SK-N-SH (cell line): ENCODE measurements around the gene CCNJL. TPM values are rescaled to one million over a fixed set of nuclear protein-coding genes. Genes with fewer than 3 reads are reported as not detected.

Experiments
- CTCF ChIA-PET: fragments of 300-600, 350-600 bp; formaldehyde crosslinking; extraction: SDS; loops from one replicate; lab custom pipeline; 2021; lab: Yijun Ruan, JAX
- POLR2A ChIA-PET: fragments of 350-600 bp; sonication (Branson Sonifier 250); formaldehyde crosslinking; extraction: SDS; loops from one replicate; lab custom pipeline; 2020; ENCODE audit warnings: antibody characterized with exemption, inconsistent platforms; lab: Yijun Ruan, JAX
- DNase-seq: peaks from one replicate; pipeline ENCODE4 v3.0.0; 2012
- H2AFZ ChIP-seq: fragments of 200-600 bp; sonication (generic); 2 replicates; pipeline ENCODE4 v1.8.1; 2016; ENCODE audit warnings: antibody characterized with exemption, mild to moderate bottlenecking, low read depth
- H3F3A ChIP-seq: fragments of 200-600 bp; sonication (generic); replicated peaks from 2 replicates; pipeline ENCODE3; 2016; ENCODE audit warnings: antibody characterized with exemption, mild to moderate bottlenecking; ENCODE audit not compliant: insufficient read depth
- H3K27ac ChIP-seq, 2 experiments: fragments of 200-500 bp in 1 of 2; fragments of 200-600 bp in 1 of 2; sonication (Bioruptor generic) in 1 of 2; sonication (generic), shearing (Covaris generic) in 1 of 2; 2 replicates each; pipeline versions ENCODE4 v1.5.1 to v1.6.1; 2014 to 2016; ENCODE audit warnings: low read depth in 2 of 2, inconsistent platforms in 1 of 2, low read length in 1 of 2, mild to moderate bottlenecking in 1 of 2, mixed read lengths in 1 of 2
- H3K27me3 ChIP-seq: fragments of 200-600 bp; sonication (generic), shearing (Covaris generic); 2 replicates; pipeline ENCODE4 v1.6.1; 2016; ENCODE audit warnings: mixed run types; ENCODE audit not compliant: insufficient read depth
- H3K36me3 ChIP-seq, 2 experiments: fragments of 200-500 bp in 1 of 2; fragments of 200-600 bp in 1 of 2; sonication (Bioruptor generic) in 1 of 2; sonication (generic) in 1 of 2; replicated peaks in 1 of 2; 2 replicates each; pipeline versions ENCODE3 to v1.5.1; 2014 to 2016; ENCODE audit warnings: low read length in 1 of 2, mild to moderate bottlenecking in 1 of 2; ENCODE audit not compliant: insufficient read depth in 2 of 2, control insufficient read depth in 1 of 2
- H3K4me1 ChIP-seq, 2 experiments: fragments of 200-500 bp in 1 of 2; fragments of 200-600 bp in 1 of 2; sonication (Bioruptor generic) in 1 of 2; sonication (generic), shearing (Covaris generic) in 1 of 2; 2 replicates each; pipeline versions ENCODE4 v1.5.1 to v1.6.1; 2014 to 2016; ENCODE audit warnings: low read depth in 1 of 2, low read length in 1 of 2, mixed run types in 1 of 2; ENCODE audit not compliant: insufficient read depth in 2 of 2, control insufficient read depth in 1 of 2
- H3K4me2 ChIP-seq: fragments of 200-600 bp; sonication (generic), shearing (Covaris generic); 2 replicates; pipeline ENCODE4 v1.6.1; 2017; ENCODE audit warnings: mixed run types
- H3K4me3 ChIP-seq, 2 experiments: fragments of 200-500 bp in 1 of 2; fragments of 200-600 bp in 1 of 2; sonication (Bioruptor generic) in 1 of 2; sonication (generic), shearing (Covaris generic) in 1 of 2; 2 replicates each; pipeline versions ENCODE4 v1.5.1 to v1.8.1; 2014 to 2016; ENCODE audit warnings: low read depth in 2 of 2, inconsistent platforms in 1 of 2, low read length in 1 of 2, mild to moderate bottlenecking in 1 of 2, mixed read lengths in 1 of 2, moderate library complexity in 1 of 2
- H3K79me2 ChIP-seq: fragments of 200-600 bp; sonication (generic); 2 replicates; pipeline ENCODE4 v1.8.1; 2017; ENCODE audit warnings: mild to moderate bottlenecking; ENCODE audit not compliant: insufficient read depth
- H3K9ac ChIP-seq: fragments of 200-600 bp; sonication (generic); 2 replicates; pipeline ENCODE4 v1.6.1; 2017; ENCODE audit warnings: mixed run types
- H3K9me2 ChIP-seq: fragments of 200-600 bp; sonication (generic); 2 replicates; pipeline ENCODE4 v1.6.1; 2017; ENCODE audit warnings: mixed run types
- H3K9me3 ChIP-seq: fragments of 200-600 bp; sonication (generic); 2 replicates; pipeline ENCODE4 v1.6.1; 2017; ENCODE audit warnings: mixed run types, mild to moderate bottlenecking, moderate library complexity
- H4K20me1 ChIP-seq: fragments of 200-600 bp; sonication (generic); 2 replicates; pipeline ENCODE4 v1.6.1; 2017; ENCODE audit warnings: mild to moderate bottlenecking, mixed run types; ENCODE audit not compliant: insufficient read depth
- ELF1 ChIP-seq: IDR thresholded peaks from 2 replicates; pipeline ENCODE4 v1.4.0; 2012
- EP300 ChIP-seq, 2 experiments: IDR thresholded peaks; 2 replicates each; pipeline versions ENCODE4 v1.4.0 to v1.6.1; 2012; ENCODE audit warnings: borderline replicate concordance in 1 of 2, low read depth in 1 of 2, low read length in 1 of 2
- FOXM1 ChIP-seq: IDR thresholded peaks from 2 replicates; pipeline ENCODE4 v1.4.0; 2012; ENCODE audit warnings: low read depth, mild to moderate bottlenecking
- GABPA ChIP-seq: IDR thresholded peaks from 2 replicates; pipeline ENCODE4 v1.4.0; 2012; ENCODE audit warnings: low read depth, mild to moderate bottlenecking
- GATA2 ChIP-seq: sonication (generic); formaldehyde crosslinking; IDR thresholded peaks from 2 replicates; pipeline ENCODE4 v1.5.0; 2020; ENCODE audit warnings: mild to moderate bottlenecking, missing genetic modification reagents
- JUND ChIP-seq: IDR thresholded peaks from 2 replicates; pipeline ENCODE4 v1.4.0; 2012
- MEF2A ChIP-seq: IDR thresholded peaks from 2 replicates; pipeline ENCODE4 v1.4.0; 2012; ENCODE audit warnings: low read depth, borderline replicate concordance
- MXI1 ChIP-seq: IDR thresholded peaks from 2 replicates; pipeline ENCODE4 v1.6.1; 2012; ENCODE audit warnings: mild to moderate bottlenecking, low read depth, low read length, improper control_type of control experiment
- NRF1 ChIP-seq: IDR thresholded peaks from 2 replicates; pipeline ENCODE4 v1.6.1; 2012; ENCODE audit warnings: low read depth, mild to moderate bottlenecking, low read length
- RFX5 ChIP-seq: IDR thresholded peaks from 2 replicates; pipeline ENCODE4 v1.6.1; 2012; ENCODE audit warnings: mild to moderate bottlenecking, improper control_type of control experiment, low read length
- RXRA ChIP-seq: IDR thresholded peaks from 2 replicates; pipeline ENCODE4 v1.4.0; 2012; ENCODE audit warnings: low read depth, mild to moderate bottlenecking, borderline replicate concordance
- SIN3A ChIP-seq: IDR thresholded peaks from 2 replicates; pipeline ENCODE4 v1.6.1; 2012; ENCODE audit warnings: low read depth, mild to moderate bottlenecking, low read length, moderate library complexity, borderline replicate concordance
- TAF1 ChIP-seq: IDR thresholded peaks from 2 replicates; pipeline ENCODE4 v1.6.1; 2012; ENCODE audit warnings: low read depth, mild to moderate bottlenecking, low read length, moderate library complexity, borderline replicate concordance
- WGBS: methylation state at CpG from one replicate; pipeline ENCODE4 v1.1.6; 2017; ENCODE audit warnings: low lambda C conversion rate; 5-methylcytosine and 5-hydroxymethylcytosine counted together
- polyA plus RNA-seq, 3 experiments: library from polyadenylated mRNA; depleted of rRNA; stranded (reverse); fragments of >200 nt; gene quantifications; 2 replicates each; pipeline ENCODE4 v1.2.3, GENCODE V29; 2012
- TF ChIP-seq, protein P1 (sequence below): IDR thresholded peaks from 2 replicates; pipeline ENCODE4 v1.4.0; 2012; ENCODE audit warnings: low read depth, borderline replicate concordance
- TF ChIP-seq, protein P2 (sequence below): IDR thresholded peaks from 2 replicates; pipeline ENCODE4 v1.4.0; 2012; ENCODE audit warnings: low read depth, borderline replicate concordance
- TF ChIP-seq, protein P3 (sequence below): fragments of 150-350 bp; IDR thresholded peaks from 2 replicates; pipeline ENCODE4 v1.6.1; 2016; ENCODE audit warnings: mild to moderate bottlenecking, low read depth, low read length
- TF ChIP-seq, protein P4 (sequence below): IDR thresholded peaks from 2 replicates; pipeline ENCODE4 v1.4.0; 2012; ENCODE audit warnings: low read depth
- TF ChIP-seq, protein P5 (sequence below): fragments of 150-350 bp; IDR thresholded peaks from 2 replicates; pipeline ENCODE4 v1.6.1; 2017; ENCODE audit warnings: antibody characterized with exemption, low read length, low read depth, borderline replicate concordance
- TF ChIP-seq, protein P6 (sequence below): fragments of 200-600 bp; sonication (generic); IDR thresholded peaks from 2 replicates; pipeline ENCODE4 v1.6.1; 2017; ENCODE audit warnings: antibody characterized with exemption, mild to moderate bottlenecking, moderate library complexity

CCNJL gene
- polyA plus RNA-seq, 1 of the 3 experiments (the other 2 are of a cell fraction), result 7.1 TPM

DNA sequence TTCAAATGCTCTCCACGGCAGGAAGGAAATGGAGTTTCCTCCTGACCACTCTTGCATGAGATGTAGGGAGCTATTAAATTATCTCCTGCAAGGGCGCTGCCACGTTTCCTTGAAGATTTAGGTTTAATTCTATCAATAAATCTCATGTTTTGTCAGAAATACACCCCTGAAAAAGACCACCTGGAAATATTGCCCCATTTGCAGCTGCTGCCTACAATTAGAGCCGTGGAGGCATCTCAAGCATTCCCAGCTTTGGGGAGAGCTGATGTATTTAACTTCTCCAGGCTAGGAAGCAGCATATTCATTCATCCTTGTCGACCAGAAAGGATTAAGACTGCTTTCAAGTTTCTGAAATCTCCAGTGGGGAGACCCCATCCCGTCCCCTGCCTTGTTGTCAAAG is 40.5 kb downstream of the CCNJL start (continued):
- TF ChIP-seq MEF2A (no peak), GABPA (no peak), NRF1 (no peak), FOXM1 (no peak)
- TF ChIP-seq, protein P1, sequence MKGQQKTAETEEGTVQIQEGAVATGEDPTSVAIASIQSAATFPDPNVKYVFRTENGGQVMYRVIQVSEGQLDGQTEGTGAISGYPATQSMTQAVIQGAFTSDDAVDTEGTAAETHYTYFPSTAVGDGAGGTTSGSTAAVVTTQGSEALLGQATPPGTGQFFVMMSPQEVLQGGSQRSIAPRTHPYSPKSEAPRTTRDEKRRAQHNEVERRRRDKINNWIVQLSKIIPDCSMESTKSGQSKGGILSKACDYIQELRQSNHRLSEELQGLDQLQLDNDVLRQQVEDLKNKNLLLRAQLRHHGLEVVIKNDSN, result no peak
- TF ChIP-seq, protein P2, sequence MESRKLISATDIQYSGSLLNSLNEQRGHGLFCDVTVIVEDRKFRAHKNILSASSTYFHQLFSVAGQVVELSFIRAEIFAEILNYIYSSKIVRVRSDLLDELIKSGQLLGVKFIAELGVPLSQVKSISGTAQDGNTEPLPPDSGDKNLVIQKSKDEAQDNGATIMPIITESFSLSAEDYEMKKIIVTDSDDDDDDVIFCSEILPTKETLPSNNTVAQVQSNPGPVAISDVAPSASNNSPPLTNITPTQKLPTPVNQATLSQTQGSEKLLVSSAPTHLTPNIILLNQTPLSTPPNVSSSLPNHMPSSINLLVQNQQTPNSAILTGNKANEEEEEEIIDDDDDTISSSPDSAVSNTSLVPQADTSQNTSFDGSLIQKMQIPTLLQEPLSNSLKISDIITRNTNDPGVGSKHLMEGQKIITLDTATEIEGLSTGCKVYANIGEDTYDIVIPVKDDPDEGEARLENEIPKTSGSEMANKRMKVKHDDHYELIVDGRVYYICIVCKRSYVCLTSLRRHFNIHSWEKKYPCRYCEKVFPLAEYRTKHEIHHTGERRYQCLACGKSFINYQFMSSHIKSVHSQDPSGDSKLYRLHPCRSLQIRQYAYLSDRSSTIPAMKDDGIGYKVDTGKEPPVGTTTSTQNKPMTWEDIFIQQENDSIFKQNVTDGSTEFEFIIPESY, result no peak
- TF ChIP-seq, all 33 proteins: peak for 0

DNA sequence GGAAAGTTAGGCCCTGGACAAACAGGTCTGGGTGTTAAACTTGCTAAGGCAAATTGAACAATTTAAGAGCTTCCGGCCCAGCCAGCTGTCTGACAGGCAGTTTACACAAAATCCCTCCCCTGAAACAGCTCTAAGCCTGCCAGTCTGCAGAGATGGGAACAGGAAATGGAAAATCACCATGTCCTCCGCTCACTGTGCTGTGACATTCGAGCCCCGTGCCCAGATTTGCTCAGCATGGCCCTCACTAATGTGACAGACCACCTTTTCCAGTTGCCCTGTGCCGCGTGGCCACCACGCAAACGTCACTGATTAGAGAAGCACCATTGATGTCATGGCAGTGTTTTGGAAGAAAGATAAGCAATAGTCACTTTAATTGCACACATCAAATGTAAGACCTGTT is 41.0 kb downstream of the CCNJL start:
- H3K9me2 ChIP-seq, result no peaks in the 10 kb centered on the region
- no peak overlapping the region for H3K4me3 ChIP-seq
- no peak overlapping the region for H3K9ac ChIP-seq
- H3K9me3 ChIP-seq, result no peaks in the 10 kb centered on the region
- H3F3A ChIP-seq, result no peaks in the 10 kb centered on the region
- TF ChIP-seq, protein P3, sequence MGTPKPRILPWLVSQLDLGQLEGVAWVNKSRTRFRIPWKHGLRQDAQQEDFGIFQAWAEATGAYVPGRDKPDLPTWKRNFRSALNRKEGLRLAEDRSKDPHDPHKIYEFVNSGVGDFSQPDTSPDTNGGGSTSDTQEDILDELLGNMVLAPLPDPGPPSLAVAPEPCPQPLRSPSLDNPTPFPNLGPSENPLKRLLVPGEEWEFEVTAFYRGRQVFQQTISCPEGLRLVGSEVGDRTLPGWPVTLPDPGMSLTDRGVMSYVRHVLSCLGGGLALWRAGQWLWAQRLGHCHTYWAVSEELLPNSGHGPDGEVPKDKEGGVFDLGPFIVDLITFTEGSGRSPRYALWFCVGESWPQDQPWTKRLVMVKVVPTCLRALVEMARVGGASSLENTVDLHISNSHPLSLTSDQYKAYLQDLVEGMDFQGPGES, result no peak
- TF ChIP-seq RFX5 (no peak), SIN3A (no peak), MXI1 (peak; percentile 57; the same call in 1 of the 2 replicates)
- TF ChIP-seq, all 33 proteins: peak for 1
- peak; percentile 54 for DNase-seq
- ChIA-PET POLR2A (interaction anchor here (0.6 to 0.7 kb wide), 2 partner anchors 21 to 26 kb away, joined by 3 to 4 read pairs; no protein-coding TSS in a partner anchor), CTCF (interaction anchor here (0.8 to 3.1 kb wide), 3 partner anchors 16 to 120 kb away, joined by 3 to 11 read pairs (median 4); no protein-coding TSS in a partner anchor)
- H4K20me1 ChIP-seq, result no peaks in the 10 kb centered on the region
- H3K4me2 ChIP-seq, result no peak overlapping the region
- H3K4me1 ChIP-seq, result peaks cover 11 to 33% of the 10 kb centered on the region in 2 experiments; a peak in 3 of 4 replicates
- H3K27ac ChIP-seq, result peak overlapping the region in 1 of 2 experiments; percentile 67; a peak in 2 of 4 replicates
- H3K36me3 ChIP-seq, result peaks cover 16 to 19% of the 10 kb centered on the region in 2 experiments
- no peaks in the 10 kb centered on the region for H3K27me3 ChIP-seq
- WGBS, result 77% methylated on average over 8 of the region's 8 CpGs
- H2AFZ ChIP-seq, result no peak overlapping the region
- H3K79me2 ChIP-seq, result no peaks in the 10 kb centered on the region

DNA sequence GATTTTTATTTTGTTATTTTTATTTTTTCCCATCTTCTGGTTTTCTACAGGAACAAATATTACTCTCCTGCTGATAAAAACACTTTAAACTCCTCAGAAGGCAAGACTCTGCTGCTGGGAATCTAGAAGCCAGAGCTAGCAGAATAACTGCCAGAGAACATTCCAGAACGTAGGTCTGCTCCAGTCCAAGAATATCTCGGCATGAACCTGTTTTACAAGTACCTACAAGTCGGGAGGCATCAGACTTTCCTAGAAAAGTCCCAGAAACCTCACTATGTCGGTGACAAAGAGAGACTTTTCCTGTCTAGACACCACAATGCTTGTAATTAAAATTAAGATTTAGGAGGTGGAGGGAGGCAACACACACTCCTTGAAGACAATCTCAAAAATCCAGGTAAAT is 41.7 kb downstream of the CCNJL start:
- H3K9me3 ChIP-seq, result no peaks in the 10 kb centered on the region
- ChIA-PET POLR2A (no interaction called here), CTCF (interaction anchor here (0.9 to 3.1 kb wide), 2 partner anchors 74 to 120 kb away, joined by 3 to 11 read pairs; no protein-coding TSS in a partner anchor)
- H3K9ac ChIP-seq, result no peak overlapping the region
- H4K20me1 ChIP-seq, result no peaks in the 10 kb centered on the region
- peaks cover 11 to 35% of the 10 kb centered on the region in 2 experiments; a peak in 3 of 4 replicates for H3K4me1 ChIP-seq
- no peaks in the 10 kb centered on the region for H3F3A ChIP-seq
- 95% methylated on average over 4 of the region's 4 CpGs for WGBS
- H3K4me2 ChIP-seq, result no peak overlapping the region
- peak overlapping the region in 1 of 2 experiments; percentile 51; a peak in 2 of 4 replicates for H3K27ac ChIP-seq
- H2AFZ ChIP-seq, result no peak overlapping the region
- no peak for DNase-seq
- no peaks in the 10 kb centered on the region for H3K27me3 ChIP-seq
- H3K9me2 ChIP-seq, result no peaks in the 10 kb centered on the region
- H3K36me3 ChIP-seq, result peaks cover 13 to 19% of the 10 kb centered on the region in 2 experiments
- no peak overlapping the region for H3K4me3 ChIP-seq
- no peaks in the 10 kb centered on the region for H3K79me2 ChIP-seq
- TF ChIP-seq ELF1 (no peak), NRF1 (no peak), JUND (no peak), RXRA (no peak), EP300 (IDR thresholded peaks at IDR 0.05; ENCODE audit: borderline replicate concordance in 1 of 2, low read depth in 1 of 2, low read length in 1 of 2) (no peak), GATA2 (CRISPR knock-in tag) (no peak), TAF1 (no peak)
- TF ChIP-seq, protein P4, sequence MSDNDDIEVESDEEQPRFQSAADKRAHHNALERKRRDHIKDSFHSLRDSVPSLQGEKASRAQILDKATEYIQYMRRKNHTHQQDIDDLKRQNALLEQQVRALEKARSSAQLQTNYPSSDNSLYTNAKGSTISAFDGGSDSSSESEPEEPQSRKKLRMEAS, result no peak
- TF ChIP-seq, protein P5, sequence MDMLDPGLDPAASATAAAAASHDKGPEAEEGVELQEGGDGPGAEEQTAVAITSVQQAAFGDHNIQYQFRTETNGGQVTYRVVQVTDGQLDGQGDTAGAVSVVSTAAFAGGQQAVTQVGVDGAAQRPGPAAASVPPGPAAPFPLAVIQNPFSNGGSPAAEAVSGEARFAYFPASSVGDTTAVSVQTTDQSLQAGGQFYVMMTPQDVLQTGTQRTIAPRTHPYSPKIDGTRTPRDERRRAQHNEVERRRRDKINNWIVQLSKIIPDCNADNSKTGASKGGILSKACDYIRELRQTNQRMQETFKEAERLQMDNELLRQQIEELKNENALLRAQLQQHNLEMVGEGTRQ, result no peak
- TF ChIP-seq, protein P6, sequence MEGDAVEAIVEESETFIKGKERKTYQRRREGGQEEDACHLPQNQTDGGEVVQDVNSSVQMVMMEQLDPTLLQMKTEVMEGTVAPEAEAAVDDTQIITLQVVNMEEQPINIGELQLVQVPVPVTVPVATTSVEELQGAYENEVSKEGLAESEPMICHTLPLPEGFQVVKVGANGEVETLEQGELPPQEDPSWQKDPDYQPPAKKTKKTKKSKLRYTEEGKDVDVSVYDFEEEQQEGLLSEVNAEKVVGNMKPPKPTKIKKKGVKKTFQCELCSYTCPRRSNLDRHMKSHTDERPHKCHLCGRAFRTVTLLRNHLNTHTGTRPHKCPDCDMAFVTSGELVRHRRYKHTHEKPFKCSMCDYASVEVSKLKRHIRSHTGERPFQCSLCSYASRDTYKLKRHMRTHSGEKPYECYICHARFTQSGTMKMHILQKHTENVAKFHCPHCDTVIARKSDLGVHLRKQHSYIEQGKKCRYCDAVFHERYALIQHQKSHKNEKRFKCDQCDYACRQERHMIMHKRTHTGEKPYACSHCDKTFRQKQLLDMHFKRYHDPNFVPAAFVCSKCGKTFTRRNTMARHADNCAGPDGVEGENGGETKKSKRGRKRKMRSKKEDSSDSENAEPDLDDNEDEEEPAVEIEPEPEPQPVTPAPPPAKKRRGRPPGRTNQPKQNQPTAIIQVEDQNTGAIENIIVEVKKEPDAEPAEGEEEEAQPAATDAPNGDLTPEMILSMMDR, result no peak
